ENCODE results near the gene ACTN2.

- TF ChIP-seq CTCF (IDR thresholded peaks at IDR 0.05): no peak
- TF ChIP-seq POLR2A (IDR thresholded peaks at IDR 0.05): no peak
These were observed 42.5 kb downstream of the ACTN2 start for GRCh38 chr1:236728752-236729151.

All from testis (tissue), 2 donors.